ENCODE measurements around the gene RBMS3. TPM values are rescaled to one million over a fixed set of nuclear protein-coding genes. Genes with fewer than 3 reads are reported as not detected.

Gene RBMS3
- total RNA-seq, 2 experiments from 2014 or later, result 1.0 TPM; not detected in 1

GRCh38 chr3:29527246-29527645 is 246.4 kb downstream of the RBMS3 start:
- no peaks in the 10 kb centered on the region for H3K36me3 ChIP-seq (ENCODE audit: insufficient read depth, low read length)
- H4K20me1 ChIP-seq (ENCODE audit: insufficient read depth, low read length), result no peaks in the 10 kb centered on the region
- peaks cover 5% of the 10 kb centered on the region for H3K4me1 ChIP-seq (ENCODE audit: insufficient read depth, low read length, poor library complexity, severe bottlenecking)
- DNase-seq (ENCODE audit: low spot score), result no peak
- CTCF ChIA-PET (ENCODE audit: unreplicated experiment), result no interaction called here
- no peaks in the 10 kb centered on the region for H3K9me3 ChIP-seq (ENCODE audit: low read length)
- peak overlapping the region; percentile 81 for H2AFZ ChIP-seq (ENCODE audit: low read length)
- POLR2A ChIA-PET, result interaction anchor here (0.6 to 1.3 kb wide), 9 partner anchors 18 to 746 kb away, joined by 3 to 10 read pairs (median 3); no protein-coding TSS in a partner anchor
- no peak overlapping the region for H3K27ac ChIP-seq (ENCODE audit: low read depth, low read length, poor library complexity, severe bottlenecking)
- no peaks in the 10 kb centered on the region for H3K79me2 ChIP-seq (ENCODE audit: insufficient read depth, low read depth, low read length)
- intact Hi-C loops (cut with micrococcal nuclease; ENCODE audit: unreplicated experiment), result no loop called here
- BruUV-seq (replicated peaks), result no TSS peak
- no peak overlapping the region for H3K4me3 ChIP-seq (ENCODE audit: low read depth, low read length, poor library complexity, severe bottlenecking)
- TF ChIP-seq CTCF (conservative IDR thresholded peaks at IDR 0.05; ENCODE audit: low read length), result no peak
- no peak for TF ChIP-seq EZH2phosphoT487 (IDR thresholded peaks at IDR 0.05; ENCODE audit: borderline replicate concordance, low read depth, low read length)
- H3K9me2 ChIP-seq (ENCODE audit: insufficient read depth, low read length), result no peaks in the 10 kb centered on the region
- 0 out of 2 replicates have a peak overlapping the region, but pooled peaks have one; percentile 16 for H3K4me2 ChIP-seq (ENCODE audit: low read length)

GRCh38 chr3:29531644-29532043 is 250.8 kb downstream of the RBMS3 start:
- Histone ChIP-seq H3K36me3 (ENCODE audit: insufficient read depth, low read length) (no peaks in the 10 kb centered on the region), H4K20me1 (ENCODE audit: insufficient read depth, low read length) (no peaks in the 10 kb centered on the region), H2AFZ (ENCODE audit: low read length) (0 out of 2 replicates have a peak overlapping the region, but pooled peaks have one; percentile 10), H3K4me3 (ENCODE audit: low read depth, low read length, poor library complexity, severe bottlenecking) (no peak overlapping the region), H3K9me2 (ENCODE audit: insufficient read depth, low read length) (no peaks in the 10 kb centered on the region), H3K79me2 (ENCODE audit: insufficient read depth, low read depth, low read length) (no peaks in the 10 kb centered on the region), H3K4me2 (ENCODE audit: low read length) (no peak overlapping the region), H3K27ac (ENCODE audit: low read depth, low read length, poor library complexity, severe bottlenecking) (no peak overlapping the region), H3K9me3 (ENCODE audit: low read length) (no peaks in the 10 kb centered on the region), H3K4me1 (ENCODE audit: insufficient read depth, low read length, poor library complexity, severe bottlenecking) (peaks cover 5% of the 10 kb centered on the region)
- no TSS peak for BruUV-seq (replicated peaks)
- TF ChIP-seq CTCF (conservative IDR thresholded peaks at IDR 0.05; ENCODE audit: low read length) (no peak), EZH2phosphoT487 (IDR thresholded peaks at IDR 0.05; ENCODE audit: borderline replicate concordance, low read depth, low read length) (no peak)
- ChIA-PET CTCF (ENCODE audit: unreplicated experiment) (no interaction called here), POLR2A (no interaction called here)
- DNase-seq (ENCODE audit: low spot score), result no peak
- intact Hi-C loops (cut with micrococcal nuclease; ENCODE audit: unreplicated experiment), result no loop called here

GRCh38 chr3:29532473-29532872 is 251.6 kb downstream of the RBMS3 start:
- no peak overlapping the region for H3K4me3 ChIP-seq (ENCODE audit: low read depth, low read length, poor library complexity, severe bottlenecking)
- CTCF ChIA-PET (ENCODE audit: unreplicated experiment), result no interaction called here
- BruUV-seq (replicated peaks), result no TSS peak

More at GRCh38 chr3:29532473-29532872, 251.6 kb downstream of the RBMS3 start:
- intact Hi-C loops (cut with micrococcal nuclease; ENCODE audit: unreplicated experiment), result no loop called here
- no peak for TF ChIP-seq EZH2phosphoT487 (IDR thresholded peaks at IDR 0.05; ENCODE audit: borderline replicate concordance, low read depth, low read length)
- TF ChIP-seq CTCF (conservative IDR thresholded peaks at IDR 0.05; ENCODE audit: low read length), result no peak
- Histone ChIP-seq H3K9me2 (ENCODE audit: insufficient read depth, low read length) (no peaks in the 10 kb centered on the region), H2AFZ (ENCODE audit: low read length) (no peak overlapping the region), H3K36me3 (ENCODE audit: insufficient read depth, low read length) (no peaks in the 10 kb centered on the region), H3K9me3 (ENCODE audit: low read length) (no peaks in the 10 kb centered on the region), H3K27ac (ENCODE audit: low read depth, low read length, poor library complexity, severe bottlenecking) (no peak overlapping the region), H3K79me2 (ENCODE audit: insufficient read depth, low read depth, low read length) (no peaks in the 10 kb centered on the region), H4K20me1 (ENCODE audit: insufficient read depth, low read length) (no peaks in the 10 kb centered on the region), H3K4me2 (ENCODE audit: low read length) (no peak overlapping the region), H3K4me1 (ENCODE audit: insufficient read depth, low read length, poor library complexity, severe bottlenecking) (no peaks in the 10 kb centered on the region)
- DNase-seq (ENCODE audit: low spot score), result no peak
- POLR2A ChIA-PET, result no interaction called here

All from OCI-LY7 (cell line).